ENCODE results near the gene TMC7.

- no peak for TF ChIP-seq EZH2 (optimal IDR thresholded peaks at IDR 0.05; ENCODE audit: low read depth, low read length)
- no peak for TF ChIP-seq CTCF (IDR thresholded peaks at IDR 0.05; ENCODE audit: low read length)
- TF ChIP-seq EZH2phosphoT487 (IDR thresholded peaks at IDR 0.05; ENCODE audit: low read length): no peak
Measured at GRCh38 chr16:19011169-19011731, 27.5 kb downstream of the TMC7 start.
